ENCODE measurements around the gene SRGAP1. TPM values are rescaled to one million over a fixed set of nuclear protein-coding genes. Genes with fewer than 3 reads are reported as not detected.
A peak's percentile ranks its signal among the peaks of the same experiment; 100 is the strongest.

The SRGAP1 gene
- total and polyA plus RNA-seq, 2 of the 4 experiments (the other 2 are of a cell fraction): 10.0 to 10.2 TPM

- Histone ChIP-seq H3K56ac (ENCODE audit: extremely low read depth, insufficient read depth, low read length) (no peak overlapping the region; the same call in 1 of the 2 replicates), H3K9me1 (ENCODE audit: insufficient read depth, low read length) (peaks cover 13% of the 10 kb centered on the region; the same call in 1 of the 2 replicates), H3K9ac (ENCODE audit: low read depth, low read length) (no peak overlapping the region), H2AK9ac (replicated peaks; ENCODE audit: low read depth, low read length, poor library complexity) (no peak overlapping the region), H3K27me3 (ENCODE audit: control insufficient read depth, insufficient read depth, low read length) (no peaks in the 10 kb centered on the region), H2BK15ac (ENCODE audit: low read depth, low read length) (peak overlapping the region; percentile 43; the same call in 1 of the 3 replicates), H3K4me1 (ENCODE audit: control insufficient read depth, insufficient read depth, low read length) (peaks cover 20% of the 10 kb centered on the region), H2AFZ (replicated peaks; ENCODE audit: low read length, poor library complexity) (no peak overlapping the region), H4K20me1 (ENCODE audit: insufficient read depth, low read length) (no peaks in the 10 kb centered on the region), H3K9me3 (ENCODE audit: control insufficient read depth, insufficient read depth, low read length) (no peaks in the 10 kb centered on the region), H2BK20ac (ENCODE audit: low read depth, low read length) (peak overlapping the region; percentile 34; the same call in 1 of the 2 replicates), H4K91ac (ENCODE audit: insufficient read depth, low read depth, low read length) (peak overlapping the region; percentile 17; the same call in 1 of the 2 replicates), H3K23ac (ENCODE audit: low read depth, low read length) (peak overlapping the region; percentile 35; the same call in 1 of the 2 replicates), H3K79me1 (ENCODE audit: low read depth in 1 of 2, low read length in 2 of 2) (peaks cover 27 to 55% of the 10 kb centered on the region in 2 experiments), H3K4me2 (ENCODE audit: low read depth, low read length) (no peak overlapping the region), H2AK5ac (ENCODE audit: low read depth, low read length) (0 out of 2 replicates have a peak overlapping the region, but pooled peaks have one; percentile 77), H3K14ac (replicated peaks; ENCODE audit: low read depth, low read length) (peak overlapping the region; percentile 64; the same call in 1 of the 2 replicates), H3K4ac (ENCODE audit: low read depth, low read length) (peak overlapping the region; percentile 68; the same call in 1 of the 2 replicates), H4K8ac (ENCODE audit: low read depth in 2 of 2, low read length in 2 of 2) (peak overlapping the region; percentile 26 to 47; a peak in 2 of 4 replicates), H4K5ac (ENCODE audit: low read depth, low read length) (no peak overlapping the region), H3K4me3 (ENCODE audit: insufficient read depth, low read depth, low read length) (no peak overlapping the region), H2BK5ac (ENCODE audit: low read depth, low read length, poor library complexity, severe bottlenecking) (peak overlapping the region; percentile 97), H3K18ac (ENCODE audit: low read depth, low read length) (no peak overlapping the region; the same call in 1 of the 2 replicates), H3K27ac (ENCODE audit: insufficient read depth, low read length) (peak overlapping the region; percentile 33; the same call in 1 of the 2 replicates), H3K36me3 (ENCODE audit: control insufficient read depth, insufficient read depth, low read length) (no peaks in the 10 kb centered on the region; the same call in 1 of the 2 replicates), H2BK120ac (ENCODE audit: low read depth, low read length) (peak overlapping the region; percentile 72; the same call in 1 of the 2 replicates)
- intact Hi-C loops (cut with micrococcal nuclease): loop anchor here (5.0 kb wide), 1 partner anchor 161 kb away; no protein-coding TSS in a partner anchor
- BruUV-seq (replicated peaks): no TSS peak
- TF ChIP-seq SMC3 (IDR thresholded peaks at IDR 0.05; ENCODE audit: low read depth, low read length) (no peak), MXI1 (IDR thresholded peaks at IDR 0.05; ENCODE audit: borderline replicate concordance, low read depth, low read length) (no peak), CEBPB (IDR thresholded peaks at IDR 0.05; ENCODE audit: low read depth, low read length) (no peak), RCOR1 (IDR thresholded peaks at IDR 0.05; ENCODE audit: insufficient replicate concordance, low read length) (no peak), ELK1 (IDR thresholded peaks at IDR 0.05; ENCODE audit: borderline replicate concordance, low read depth, low read length) (no peak), USF2 (IDR thresholded peaks at IDR 0.05; ENCODE audit: low read depth, low read length) (no peak), NFE2L2 (IDR thresholded peaks at IDR 0.05; ENCODE audit: low read depth, low read length) (no peak), CHD1 (IDR thresholded peaks at IDR 0.05; ENCODE audit: low read depth, low read length) (no peak), MAZ (IDR thresholded peaks at IDR 0.05; ENCODE audit: borderline replicate concordance, low read depth, low read length) (no peak), CTCF (conservative IDR thresholded peaks at IDR 0.05; ENCODE audit: low read depth, low read length) (no peak), RAD21 (IDR thresholded peaks at IDR 0.05; ENCODE audit: low read length) (no peak), FOS (IDR thresholded peaks at IDR 0.05; ENCODE audit: low read depth, low read length) (no peak)
- dilution Hi-C loops (cut with HindIII; ENCODE audit: low sequenced_read_pairs, unreplicated experiment): no loop called here
- ATAC-seq (ENCODE audit: low read depth): no peak
- POLR2A ChIA-PET (ENCODE audit: unreplicated experiment): no interaction called here
- WGBS, 2 experiments (ENCODE audit: extremely low coverage in 2 of 2, insufficient read length in 1 of 2): no CpG with 5 or more reads among the region's 2 CpGs
- in situ Hi-C loops (cut with MboI; ENCODE audit: low sequenced_read_pairs): no loop called here
- DNase-seq: peak; percentile 57
- CTCF ChIA-PET: no interaction called here
These were observed 163.4 kb downstream of the SRGAP1 start for GRCh38 chr12:64007853-64008252.
